ENCODE data around the gene PLA2G6.

GRCh38 chr22:38110863-38111852, 70.5 kb downstream of the PLA2G6 start:
- TF ChIP-seq CTCF (conservative IDR thresholded peaks at IDR 0.05; ENCODE audit: low read depth, low read length) (no peak), EZH2 (IDR thresholded peaks at IDR 0.05; ENCODE audit: low read length, unreplicated experiment) (no peak), EZH2phosphoT487 (IDR thresholded peaks at IDR 0.05; ENCODE audit: borderline replicate concordance, low read length) (no peak)

Measured in PC-3 (cell line).